ENCODE measurements around the gene UGT1A5.

DNA sequence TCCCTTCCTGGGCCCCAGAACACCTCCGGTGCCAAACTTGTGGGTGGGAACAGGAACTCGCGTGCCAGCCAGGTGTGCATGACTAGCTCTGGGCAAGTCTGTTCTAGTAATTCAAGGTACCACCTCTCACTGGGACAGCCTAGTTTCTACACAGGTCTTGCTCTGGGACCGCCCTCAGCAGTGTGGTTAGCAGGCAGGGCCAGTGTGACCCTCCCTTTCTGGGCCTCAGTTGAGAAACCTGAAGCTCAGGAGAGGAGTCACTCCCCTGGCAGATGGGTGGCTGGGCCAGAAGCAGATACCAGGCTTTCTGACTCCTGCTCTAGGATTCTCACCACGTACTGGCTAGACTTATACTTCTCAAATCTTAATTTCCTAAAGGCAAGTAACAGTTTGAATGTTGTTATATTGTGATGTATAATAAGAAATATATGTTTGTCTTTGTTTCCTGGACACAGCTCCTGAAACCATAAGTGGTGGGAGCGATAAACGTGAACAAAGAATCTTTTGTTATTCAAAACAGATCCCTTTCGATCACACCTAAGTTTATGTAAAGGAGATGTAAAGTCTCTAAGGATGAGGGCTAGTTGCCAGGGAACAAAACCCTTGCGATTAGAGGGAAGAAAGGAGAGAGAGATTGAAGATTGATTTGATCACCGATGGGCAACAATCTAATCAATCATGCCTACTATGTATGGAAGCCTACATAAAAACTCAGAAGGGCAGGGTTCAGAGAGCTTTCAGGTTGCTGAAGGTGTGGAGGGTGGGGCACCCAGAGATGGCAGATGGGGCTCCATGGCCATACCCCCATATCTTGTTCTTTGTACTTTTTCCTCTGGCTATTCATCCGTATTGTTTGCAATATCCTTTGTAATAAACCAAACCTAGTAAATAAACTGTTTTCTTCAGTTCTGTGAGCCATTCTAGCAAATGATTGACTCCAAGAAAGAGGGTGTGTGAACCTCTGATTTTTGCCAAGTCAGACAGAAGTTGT is 21.0 kb upstream of the UGT1A5 start:
- TF ChIP-seq KDM1A (IDR thresholded peaks at IDR 0.05; ENCODE audit: borderline replicate concordance) = no peak
- TF ChIP-seq HDGF (IDR thresholded peaks at IDR 0.05) = no peak
- TF ChIP-seq, protein P1, sequence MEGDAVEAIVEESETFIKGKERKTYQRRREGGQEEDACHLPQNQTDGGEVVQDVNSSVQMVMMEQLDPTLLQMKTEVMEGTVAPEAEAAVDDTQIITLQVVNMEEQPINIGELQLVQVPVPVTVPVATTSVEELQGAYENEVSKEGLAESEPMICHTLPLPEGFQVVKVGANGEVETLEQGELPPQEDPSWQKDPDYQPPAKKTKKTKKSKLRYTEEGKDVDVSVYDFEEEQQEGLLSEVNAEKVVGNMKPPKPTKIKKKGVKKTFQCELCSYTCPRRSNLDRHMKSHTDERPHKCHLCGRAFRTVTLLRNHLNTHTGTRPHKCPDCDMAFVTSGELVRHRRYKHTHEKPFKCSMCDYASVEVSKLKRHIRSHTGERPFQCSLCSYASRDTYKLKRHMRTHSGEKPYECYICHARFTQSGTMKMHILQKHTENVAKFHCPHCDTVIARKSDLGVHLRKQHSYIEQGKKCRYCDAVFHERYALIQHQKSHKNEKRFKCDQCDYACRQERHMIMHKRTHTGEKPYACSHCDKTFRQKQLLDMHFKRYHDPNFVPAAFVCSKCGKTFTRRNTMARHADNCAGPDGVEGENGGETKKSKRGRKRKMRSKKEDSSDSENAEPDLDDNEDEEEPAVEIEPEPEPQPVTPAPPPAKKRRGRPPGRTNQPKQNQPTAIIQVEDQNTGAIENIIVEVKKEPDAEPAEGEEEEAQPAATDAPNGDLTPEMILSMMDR (IDR thresholded peaks at IDR 0.05 in 2 of 3, conservative IDR thresholded peaks at IDR 0.05 in 1 of 3; ENCODE audit: control insufficient read depth in 2 of 3, extremely low read depth in 1 of 3, insufficient read depth in 1 of 3, low read depth in 3 of 3, low read length in 3 of 3) = no peak
- TF ChIP-seq SP1 (IDR thresholded peaks at IDR 0.05; ENCODE audit: low read depth, low read length) = no peak
- no peak for TF ChIP-seq POLR2AphosphoS5 (IDR thresholded peaks at IDR 0.05; ENCODE audit: low read length)
- no peak for TF ChIP-seq TAF1 (IDR thresholded peaks at IDR 0.05; ENCODE audit: borderline replicate concordance, low read depth, low read length)
- no peak for TF ChIP-seq EZH2 (IDR thresholded peaks at IDR 0.05; ENCODE audit: borderline replicate concordance, control insufficient read depth, low read depth, low read length)
- TF ChIP-seq HDAC2 (IDR thresholded peaks at IDR 0.05) = no peak
- TF ChIP-seq FOS (IDR thresholded peaks at IDR 0.05; ENCODE audit: borderline replicate concordance, extremely low read depth, insufficient read length) = no peak
- no peak for TF ChIP-seq RAD21 (IDR thresholded peaks at IDR 0.05; ENCODE audit: insufficient read depth, low read depth, low read length)
- TF ChIP-seq SIN3A (IDR thresholded peaks at IDR 0.05; ENCODE audit: low read depth, low read length) = no peak
- TF ChIP-seq, protein P2, sequence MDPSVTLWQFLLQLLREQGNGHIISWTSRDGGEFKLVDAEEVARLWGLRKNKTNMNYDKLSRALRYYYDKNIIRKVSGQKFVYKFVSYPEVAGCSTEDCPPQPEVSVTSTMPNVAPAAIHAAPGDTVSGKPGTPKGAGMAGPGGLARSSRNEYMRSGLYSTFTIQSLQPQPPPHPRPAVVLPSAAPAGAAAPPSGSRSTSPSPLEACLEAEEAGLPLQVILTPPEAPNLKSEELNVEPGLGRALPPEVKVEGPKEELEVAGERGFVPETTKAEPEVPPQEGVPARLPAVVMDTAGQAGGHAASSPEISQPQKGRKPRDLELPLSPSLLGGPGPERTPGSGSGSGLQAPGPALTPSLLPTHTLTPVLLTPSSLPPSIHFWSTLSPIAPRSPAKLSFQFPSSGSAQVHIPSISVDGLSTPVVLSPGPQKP (IDR thresholded peaks at IDR 0.05; ENCODE audit: low read depth, low read length) = no peak

Data from GM12878 (cell line).